ENCODE data around the gene CAPZB. TPM values are rescaled to one million over a fixed set of nuclear protein-coding genes. Genes with fewer than 3 reads are reported as not detected.

Gene CAPZB
- polyA plus RNA-seq, 2 of the 4 experiments (the other 2 are of a cell fraction), result 133 to 296 TPM

DNA sequence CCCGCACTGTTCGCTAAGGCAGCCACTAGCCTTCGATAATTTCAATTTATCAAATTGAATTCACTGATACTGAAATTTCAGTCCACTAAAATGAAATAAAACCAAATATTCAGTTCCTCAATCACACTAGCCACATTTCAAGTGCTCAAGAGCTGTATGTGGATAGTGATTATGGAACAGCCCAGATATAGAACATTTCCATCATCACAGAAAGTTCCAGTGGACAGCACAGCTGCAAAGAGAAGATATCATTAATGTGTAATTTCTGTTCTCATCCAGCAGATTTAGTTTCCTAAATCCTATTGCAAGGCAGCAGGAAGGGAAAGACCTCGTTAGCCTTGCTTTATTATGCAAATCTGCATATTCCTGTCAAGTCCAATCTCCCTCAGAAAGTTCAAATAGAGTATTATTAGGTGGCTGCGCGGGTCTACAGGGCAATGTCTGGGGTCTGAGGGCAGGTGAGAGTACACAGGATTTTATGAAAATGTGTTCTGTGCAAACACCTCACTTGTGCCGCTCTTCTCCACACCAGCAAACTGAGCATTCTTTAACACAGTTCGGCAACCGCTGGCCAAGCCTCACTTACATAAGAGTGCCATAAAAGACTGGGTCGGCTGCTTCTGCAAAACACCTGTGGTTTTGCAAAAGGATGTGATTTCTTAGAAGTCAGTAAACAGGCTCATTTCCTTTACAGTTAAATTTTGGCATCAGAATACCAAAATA, 22.4 kb downstream of the CAPZB start:
- Histone ChIP-seq H3K9me3 (no peaks in the 10 kb centered on the region), H3K4me2 (no peak overlapping the region), H3K27ac (no peak overlapping the region), H3K4me1 (peaks cover 11% of the 10 kb centered on the region), H3K4me3 (no peak overlapping the region)
- ATAC-seq, result no peak
- no peak for FAIRE-seq
- 92% methylated on average over 10 of the region's 10 CpGs for WGBS (ENCODE audit: missing lambda C conversion rate)
- ChIA-PET POLR2A (no interaction called here), CTCF (no interaction called here)
- no peak for DNase-seq (ENCODE audit: low read depth in 1 of 2, low spot score in 1 of 2)
- no peak for TF ChIP-seq JUN (IDR thresholded peaks at IDR 0.05)
- TF ChIP-seq, protein P1, sequence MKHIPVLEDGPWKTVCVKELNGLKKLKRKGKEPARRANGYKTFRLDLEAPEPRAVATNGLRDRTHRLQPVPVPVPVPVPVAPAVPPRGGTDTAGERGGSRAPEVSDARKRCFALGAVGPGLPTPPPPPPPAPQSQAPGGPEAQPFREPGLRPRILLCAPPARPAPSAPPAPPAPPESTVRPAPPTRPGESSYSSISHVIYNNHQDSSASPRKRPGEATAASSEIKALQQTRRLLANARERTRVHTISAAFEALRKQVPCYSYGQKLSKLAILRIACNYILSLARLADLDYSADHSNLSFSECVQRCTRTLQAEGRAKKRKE (CRISPR knock-in tag; IDR thresholded peaks at IDR 0.05; ENCODE audit: low read depth), result no peak
- TF ChIP-seq PHF8 (IDR thresholded peaks at IDR 0.05; ENCODE audit: borderline replicate concordance, low read depth), result no peak
- TF ChIP-seq, protein P2, sequence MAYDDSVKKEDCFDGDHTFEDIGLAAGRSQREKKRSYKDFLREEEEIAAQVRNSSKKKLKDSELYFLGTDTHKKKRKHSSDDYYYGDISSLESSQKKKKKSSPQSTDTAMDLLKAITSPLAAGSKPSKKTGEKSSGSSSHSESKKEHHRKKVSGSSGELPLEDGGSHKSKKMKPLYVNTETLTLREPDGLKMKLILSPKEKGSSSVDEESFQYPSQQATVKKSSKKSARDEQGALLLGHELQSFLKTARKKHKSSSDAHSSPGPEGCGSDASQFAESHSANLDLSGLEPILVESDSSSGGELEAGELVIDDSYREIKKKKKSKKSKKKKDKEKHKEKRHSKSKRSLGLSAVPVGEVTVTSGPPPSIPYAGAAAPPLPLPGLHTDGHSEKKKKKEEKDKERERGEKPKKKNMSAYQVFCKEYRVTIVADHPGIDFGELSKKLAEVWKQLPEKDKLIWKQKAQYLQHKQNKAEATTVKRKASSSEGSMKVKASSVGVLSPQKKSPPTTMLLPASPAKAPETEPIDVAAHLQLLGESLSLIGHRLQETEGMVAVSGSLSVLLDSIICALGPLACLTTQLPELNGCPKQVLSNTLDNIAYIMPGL (CRISPR knock-in tag; IDR thresholded peaks at IDR 0.05; ENCODE audit: borderline replicate concordance), result no peak
- TF ChIP-seq ZNF302 (CRISPR knock-in tag; IDR thresholded peaks at IDR 0.05), result no peak
- no peak for TF ChIP-seq MYC (IDR thresholded peaks at IDR 0.05; ENCODE audit: borderline replicate concordance, low read length)
- TF ChIP-seq EHMT2 (IDR thresholded peaks at IDR 0.05; ENCODE audit: low read depth), result no peak
- no peak for TF ChIP-seq SMC3 (IDR thresholded peaks at IDR 0.05)
- no peak for TF ChIP-seq HDAC2 (IDR thresholded peaks at IDR 0.05)
- TF ChIP-seq TFCP2L1 (CRISPR knock-in tag; IDR thresholded peaks at IDR 0.05), result no peak
- TF ChIP-seq FOSB (CRISPR knock-in tag; IDR thresholded peaks at IDR 0.05), result no peak
- TF ChIP-seq RARB (CRISPR knock-in tag; IDR thresholded peaks at IDR 0.05), result no peak
- TF ChIP-seq, protein P3, sequence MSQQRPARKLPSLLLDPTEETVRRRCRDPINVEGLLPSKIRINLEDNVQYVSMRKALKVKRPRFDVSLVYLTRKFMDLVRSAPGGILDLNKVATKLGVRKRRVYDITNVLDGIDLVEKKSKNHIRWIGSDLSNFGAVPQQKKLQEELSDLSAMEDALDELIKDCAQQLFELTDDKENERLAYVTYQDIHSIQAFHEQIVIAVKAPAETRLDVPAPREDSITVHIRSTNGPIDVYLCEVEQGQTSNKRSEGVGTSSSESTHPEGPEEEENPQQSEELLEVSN (IDR thresholded peaks at IDR 0.05; ENCODE audit: borderline replicate concordance, low read depth), result no peak
- TF ChIP-seq HOXB5 (CRISPR knock-in tag; IDR thresholded peaks at IDR 0.05), result no peak
- TF ChIP-seq EP300 (IDR thresholded peaks at IDR 0.05), result no peak
- TF ChIP-seq EHF (CRISPR knock-in tag; IDR thresholded peaks at IDR 0.05), result no peak
- no peak for TF ChIP-seq HOXB13 (CRISPR knock-in tag; IDR thresholded peaks at IDR 0.05; ENCODE audit: low read depth)

DNA sequence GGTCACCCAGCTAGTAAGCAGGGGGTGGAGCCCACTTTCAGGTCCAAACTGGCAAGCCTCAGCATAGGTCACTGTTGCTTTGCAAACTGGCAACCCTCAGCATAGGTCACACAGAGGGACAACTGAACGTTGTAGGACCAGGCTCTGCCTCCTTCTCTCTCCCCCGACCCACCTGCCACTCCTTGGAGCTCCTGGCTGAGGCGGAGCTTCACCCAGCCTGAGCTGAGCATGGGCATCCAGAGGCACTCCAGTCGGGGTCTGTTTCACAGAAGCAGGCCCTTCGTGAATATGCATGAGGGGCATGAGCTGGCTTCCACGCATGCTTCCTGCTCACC, 24.2 kb downstream of the CAPZB start:
- WGBS (ENCODE audit: missing lambda C conversion rate), result 95% methylated on average over 3 of the region's 6 CpGs
- Histone ChIP-seq H3K27ac (no peak overlapping the region), H3K4me3 (no peak overlapping the region), H3K9me3 (no peaks in the 10 kb centered on the region), H3K4me1 (no peaks in the 10 kb centered on the region), H3K4me2 (no peak overlapping the region)
- DNase-seq (ENCODE audit: low read depth in 1 of 2, low spot score in 1 of 2) (no peak), ATAC-seq (no peak), FAIRE-seq (no peak)
- CTCF ChIA-PET, result interaction anchor here (1.0 to 1.3 kb wide), 3 partner anchors 9 to 193 kb away, joined by 3 read pairs; no protein-coding TSS in a partner anchor
- POLR2A ChIA-PET, result interaction anchor here (0.9 kb wide), 1 partner anchor 150 kb away, joined by 4 read pairs; no protein-coding TSS in a partner anchor
- TF ChIP-seq POLR2A (IDR thresholded peaks at IDR 0.05; ENCODE audit: low read length) (no peak), CHD2 (IDR thresholded peaks at IDR 0.05; ENCODE audit: low read length, partially characterized antibody) (no peak), RNF2 (IDR thresholded peaks at IDR 0.05; ENCODE audit: borderline replicate concordance, low read depth) (no peak), RAD21 (conservative IDR thresholded peaks at IDR 0.05 in 1 of 2, IDR thresholded peaks at IDR 0.05 in 1 of 2) (no peak), SMC3 (IDR thresholded peaks at IDR 0.05) (no peak), HOXB13 (CRISPR knock-in tag; IDR thresholded peaks at IDR 0.05; ENCODE audit: low read depth) (no peak), CBX8 (IDR thresholded peaks at IDR 0.05) (no peak), TP53 (CRISPR knock-in tag; IDR thresholded peaks at IDR 0.05) (no peak), MAFK (IDR thresholded peaks at IDR 0.05; ENCODE audit: partially characterized antibody) (no peak), EP300 (IDR thresholded peaks at IDR 0.05) (no peak), NPAS2 (CRISPR knock-in tag; IDR thresholded peaks at IDR 0.05; ENCODE audit: borderline replicate concordance) (no peak), CBX2 (IDR thresholded peaks at IDR 0.05; ENCODE audit: borderline replicate concordance, low read depth) (no peak)
- TF ChIP-seq, protein P1 (CRISPR knock-in tag; IDR thresholded peaks at IDR 0.05; ENCODE audit: low read depth), result no peak
- TF ChIP-seq, protein P4, sequence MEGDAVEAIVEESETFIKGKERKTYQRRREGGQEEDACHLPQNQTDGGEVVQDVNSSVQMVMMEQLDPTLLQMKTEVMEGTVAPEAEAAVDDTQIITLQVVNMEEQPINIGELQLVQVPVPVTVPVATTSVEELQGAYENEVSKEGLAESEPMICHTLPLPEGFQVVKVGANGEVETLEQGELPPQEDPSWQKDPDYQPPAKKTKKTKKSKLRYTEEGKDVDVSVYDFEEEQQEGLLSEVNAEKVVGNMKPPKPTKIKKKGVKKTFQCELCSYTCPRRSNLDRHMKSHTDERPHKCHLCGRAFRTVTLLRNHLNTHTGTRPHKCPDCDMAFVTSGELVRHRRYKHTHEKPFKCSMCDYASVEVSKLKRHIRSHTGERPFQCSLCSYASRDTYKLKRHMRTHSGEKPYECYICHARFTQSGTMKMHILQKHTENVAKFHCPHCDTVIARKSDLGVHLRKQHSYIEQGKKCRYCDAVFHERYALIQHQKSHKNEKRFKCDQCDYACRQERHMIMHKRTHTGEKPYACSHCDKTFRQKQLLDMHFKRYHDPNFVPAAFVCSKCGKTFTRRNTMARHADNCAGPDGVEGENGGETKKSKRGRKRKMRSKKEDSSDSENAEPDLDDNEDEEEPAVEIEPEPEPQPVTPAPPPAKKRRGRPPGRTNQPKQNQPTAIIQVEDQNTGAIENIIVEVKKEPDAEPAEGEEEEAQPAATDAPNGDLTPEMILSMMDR (IDR thresholded peaks at IDR 0.05), result no peak
- TF ChIP-seq, protein P5, sequence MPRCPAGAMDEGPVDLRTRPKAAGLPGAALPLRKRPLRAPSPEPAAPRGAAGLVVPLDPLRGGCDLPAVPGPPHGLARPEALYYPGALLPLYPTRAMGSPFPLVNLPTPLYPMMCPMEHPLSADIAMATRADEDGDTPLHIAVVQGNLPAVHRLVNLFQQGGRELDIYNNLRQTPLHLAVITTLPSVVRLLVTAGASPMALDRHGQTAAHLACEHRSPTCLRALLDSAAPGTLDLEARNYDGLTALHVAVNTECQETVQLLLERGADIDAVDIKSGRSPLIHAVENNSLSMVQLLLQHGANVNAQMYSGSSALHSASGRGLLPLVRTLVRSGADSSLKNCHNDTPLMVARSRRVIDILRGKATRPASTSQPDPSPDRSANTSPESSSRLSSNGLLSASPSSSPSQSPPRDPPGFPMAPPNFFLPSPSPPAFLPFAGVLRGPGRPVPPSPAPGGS (IDR thresholded peaks at IDR 0.05), result no peak
- TF ChIP-seq, protein P6, sequence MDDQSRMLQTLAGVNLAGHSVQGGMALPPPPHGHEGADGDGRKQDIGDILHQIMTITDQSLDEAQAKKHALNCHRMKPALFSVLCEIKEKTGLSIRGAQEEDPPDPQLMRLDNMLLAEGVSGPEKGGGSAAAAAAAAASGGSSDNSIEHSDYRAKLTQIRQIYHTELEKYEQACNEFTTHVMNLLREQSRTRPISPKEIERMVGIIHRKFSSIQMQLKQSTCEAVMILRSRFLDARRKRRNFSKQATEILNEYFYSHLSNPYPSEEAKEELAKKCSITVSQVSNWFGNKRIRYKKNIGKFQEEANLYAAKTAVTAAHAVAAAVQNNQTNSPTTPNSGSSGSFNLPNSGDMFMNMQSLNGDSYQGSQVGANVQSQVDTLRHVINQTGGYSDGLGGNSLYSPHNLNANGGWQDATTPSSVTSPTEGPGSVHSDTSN (IDR thresholded peaks at IDR 0.05), result no peak

All from A549 (cell line).